HG02623 (cell line): Measurements from ENCODE around the gene ZNF181.
"Not testable (repeated sequence)": the region's sequence is repeated elsewhere in the genome, so short reads cannot be mapped to it uniquely, and the experiment has no call there.

Source experiments
- ATAC-seq: cut with Tn5 transposase; IDR thresholded peaks from one replicate; pipeline ENCODE4 v1.9.1; 2021; ENCODE audit warnings: moderate library complexity; ENCODE audit not compliant: unreplicated experiment

ZNF181 gene

GRCh38 chr19:34733746-34734536 lies at the start of gene ZNF181:
Gene ZNF181 (plus strand): TSS chr19:34734243. CDS start chr19:34735038, 795 bp downstream.
- peak; percentile 67 for ATAC-seq

- ATAC-seq: not testable (repeated sequence)
These were observed 48.8 kb upstream of the ZNF181 start for GRCh38 chr19:34685266-34685665.

- ATAC-seq: no peak
These were observed 47.6 kb upstream of the ZNF181 start for GRCh38 chr19:34686455-34686854.

GRCh38 chr19:34687348-34687747 lies 46.7 kb upstream of the ZNF181 start:
- ATAC-seq: no peak

GRCh38 chr19:34688592-34688991 lies 45.5 kb upstream of the ZNF181 start:
- no peak for ATAC-seq

GRCh38 chr19:34690372-34690771 lies 43.7 kb upstream of the ZNF181 start:
- no peak for ATAC-seq

GRCh38 chr19:34692549-34692948 lies 41.5 kb upstream of the ZNF181 start:
- ATAC-seq: no peak

GRCh38 chr19:34707661-34708060 lies 26.4 kb upstream of the ZNF181 start:
- ATAC-seq: no peak

- no peak for ATAC-seq
These were observed 22.2 kb upstream of the ZNF181 start for GRCh38 chr19:34711890-34712289.

- ATAC-seq: no peak
These were observed 21.4 kb upstream of the ZNF181 start for GRCh38 chr19:34712395-34713261.

GRCh38 chr19:34713262-34713637 lies 20.8 kb upstream of the ZNF181 start:
- no peak for ATAC-seq

- no peak for ATAC-seq
These were observed 18.7 kb upstream of the ZNF181 start for GRCh38 chr19:34715357-34715756.

- no peak for ATAC-seq
These were observed 11.7 kb upstream of the ZNF181 start for GRCh38 chr19:34722353-34722752.

GRCh38 chr19:34725400-34725799 lies 8.6 kb upstream of the ZNF181 start:
- ATAC-seq: no peak

GRCh38 chr19:34731019-34731829 lies 2.8 kb upstream of the ZNF181 start:
- no peak for ATAC-seq

GRCh38 chr19:34731964-34732363 lies 2.1 kb upstream of the ZNF181 start:
- no peak for ATAC-seq

- ATAC-seq: no peak
These were observed 1.3 kb upstream of the ZNF181 start for GRCh38 chr19:34732612-34733211.

- ATAC-seq: peak; percentile 13
These were observed 737 bp upstream of the ZNF181 start for GRCh38 chr19:34733266-34733745.

GRCh38 chr19:34734537-34735103 lies 577 bp downstream of the ZNF181 start:
- no peak for ATAC-seq
